Measurements from ENCODE around the gene LEMD1.

LEMD1 gene

DNA sequence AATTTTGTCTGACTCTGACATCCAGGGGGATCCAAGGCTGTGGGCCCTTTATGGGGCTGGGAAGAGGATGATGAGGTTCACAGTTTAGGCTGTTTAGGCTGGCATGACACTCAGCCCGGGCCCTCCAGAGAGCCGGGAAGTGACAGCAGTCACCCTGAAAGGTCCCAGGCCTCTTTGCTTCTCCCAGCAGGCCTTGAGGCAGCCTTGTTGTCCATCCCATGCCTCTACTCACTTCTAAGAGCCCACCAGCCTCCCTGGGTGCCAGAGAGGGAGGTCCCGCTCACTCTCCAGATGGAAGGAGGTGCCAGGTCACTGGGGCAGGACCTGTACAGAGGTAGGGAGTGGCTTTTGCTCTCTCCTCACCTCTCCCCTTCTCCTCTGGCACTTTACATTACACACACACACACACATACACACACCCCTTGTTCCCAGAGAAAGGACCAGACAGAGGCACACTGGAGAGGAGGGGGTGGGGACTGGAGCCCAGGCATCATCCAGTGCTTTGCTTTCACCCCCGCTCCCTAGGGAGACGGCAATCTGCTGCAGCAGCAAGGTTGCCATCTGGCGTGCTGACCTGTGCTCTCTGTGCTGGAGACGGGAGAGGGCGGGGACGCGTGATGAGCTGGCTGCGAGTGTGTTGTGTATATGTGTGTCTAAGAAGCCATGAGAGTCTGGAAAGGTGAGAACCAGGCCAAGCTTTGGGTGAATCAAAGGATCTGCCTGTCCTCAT lies 69.7 kb downstream of the LEMD1 start:
- DNase-seq = peak; percentile 77 to 90

DNA sequence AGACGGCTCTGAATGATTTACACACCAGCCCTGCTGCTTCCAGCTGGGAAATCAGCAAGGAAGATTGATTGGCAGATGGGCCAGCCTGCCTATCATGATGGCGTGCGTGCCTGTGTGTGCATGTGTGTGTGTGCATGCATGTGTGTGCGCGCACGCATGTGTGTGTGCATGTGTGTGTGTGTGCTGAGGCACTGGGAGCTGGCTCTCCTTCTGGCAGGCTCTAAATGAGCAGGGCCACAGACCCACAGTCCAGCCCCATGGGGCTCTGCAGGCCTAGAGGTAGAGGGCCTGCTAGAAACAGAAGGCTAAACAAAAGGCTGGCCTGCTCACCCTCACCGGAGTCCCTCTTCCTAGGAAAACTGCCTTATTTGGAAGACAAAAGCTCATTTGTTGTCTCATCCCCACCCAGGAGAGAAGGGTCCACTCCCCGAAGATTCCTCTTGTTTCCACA lies 71.1 kb downstream of the LEMD1 start:
- peak; percentile 19 to 61 for DNase-seq

DNA sequence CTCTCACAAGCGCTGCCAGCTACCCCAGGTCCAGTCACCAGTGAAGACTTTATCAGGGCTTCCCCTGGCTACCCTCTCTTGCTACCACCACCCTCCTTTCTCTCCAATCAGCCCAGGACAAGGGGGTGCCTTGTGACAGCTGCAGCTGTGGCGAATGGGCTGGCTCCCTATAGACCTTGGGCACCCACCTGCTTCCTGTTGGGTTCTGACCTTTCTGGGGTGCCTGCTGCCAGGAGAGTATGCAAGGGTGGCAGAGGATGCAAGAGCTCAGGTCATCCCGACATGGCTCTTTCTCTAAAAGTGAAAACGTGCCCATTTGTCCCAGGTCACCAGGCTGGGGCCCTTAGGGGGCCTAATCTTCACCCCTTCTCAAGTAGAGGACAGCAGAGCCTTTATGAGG lies 71.7 kb downstream of the LEMD1 start:
- DNase-seq = no peak

DNA sequence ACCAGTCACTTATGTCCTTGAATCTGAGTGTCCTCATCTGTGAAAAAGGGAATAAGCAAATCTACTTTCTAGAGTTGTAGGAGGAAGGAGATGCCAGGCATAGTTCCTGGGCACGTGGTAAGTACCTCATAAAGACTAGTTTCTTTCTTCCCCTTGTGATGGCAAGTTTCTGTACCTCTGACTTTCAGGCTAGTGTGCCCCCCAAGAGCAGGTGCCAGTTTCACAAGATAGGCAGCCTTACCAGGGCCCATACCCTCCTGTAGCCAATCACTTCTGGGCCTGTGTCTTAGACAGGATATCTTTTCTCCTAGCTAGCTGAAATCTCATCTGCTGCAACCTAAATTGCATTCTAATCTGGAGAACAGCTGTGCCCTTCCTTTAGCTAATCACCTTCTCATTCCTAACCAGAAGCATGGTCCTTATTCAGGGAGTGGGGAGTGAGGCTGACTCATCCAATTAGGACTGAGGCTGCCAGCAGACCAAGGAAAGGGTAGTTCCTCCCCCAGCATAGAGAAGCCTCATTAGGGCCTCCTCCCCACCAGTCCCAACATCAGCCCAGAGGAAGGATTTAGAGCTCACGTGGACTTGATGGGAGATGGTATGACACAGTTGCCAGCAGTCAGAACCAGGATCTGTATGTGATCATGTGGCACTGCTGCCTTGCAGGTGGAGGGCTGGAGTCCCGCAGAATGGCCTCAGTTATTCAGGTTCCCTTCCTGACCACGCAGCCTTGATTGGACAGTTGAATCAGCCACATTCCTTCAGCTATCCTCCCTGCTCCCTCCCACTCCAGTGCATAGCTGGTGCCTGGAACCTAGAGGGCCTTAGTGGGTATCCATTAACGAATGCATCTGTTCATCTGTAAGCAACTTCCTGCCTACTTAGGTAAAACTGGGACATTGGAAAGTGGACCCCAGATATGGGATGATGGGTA lies 73.0 kb downstream of the LEMD1 start:
- no peak for DNase-seq

DNA sequence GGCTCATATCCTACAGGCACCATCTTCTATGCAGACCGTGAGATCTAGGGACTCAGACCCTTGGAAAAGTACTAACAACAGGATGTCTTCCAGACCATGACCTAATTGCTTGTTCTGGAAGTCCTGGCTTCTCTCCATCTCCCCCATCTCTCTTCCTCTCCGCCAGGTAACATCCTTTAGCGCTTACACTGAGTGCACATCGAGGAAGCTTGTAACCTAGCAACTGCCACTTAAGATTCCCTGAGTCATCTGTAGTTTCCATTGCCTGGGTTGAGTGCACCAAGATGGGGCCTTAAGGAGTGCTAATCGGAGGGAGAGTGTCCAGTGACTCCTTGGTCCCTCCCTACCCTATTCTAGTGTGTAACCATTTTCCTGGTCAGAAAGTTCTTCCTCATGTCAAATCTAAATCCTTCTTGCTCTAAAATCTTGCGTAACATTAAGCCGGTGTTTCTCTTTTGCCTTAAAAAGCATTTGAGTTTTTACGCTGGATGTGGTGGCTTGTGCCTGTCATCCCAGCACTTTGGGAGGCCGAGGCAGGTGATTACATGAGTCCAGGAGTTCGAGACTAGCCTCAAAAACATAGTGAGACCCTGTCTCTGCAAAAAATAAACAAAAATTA lies 74.8 kb downstream of the LEMD1 start:
- no peak for DNase-seq

DNA sequence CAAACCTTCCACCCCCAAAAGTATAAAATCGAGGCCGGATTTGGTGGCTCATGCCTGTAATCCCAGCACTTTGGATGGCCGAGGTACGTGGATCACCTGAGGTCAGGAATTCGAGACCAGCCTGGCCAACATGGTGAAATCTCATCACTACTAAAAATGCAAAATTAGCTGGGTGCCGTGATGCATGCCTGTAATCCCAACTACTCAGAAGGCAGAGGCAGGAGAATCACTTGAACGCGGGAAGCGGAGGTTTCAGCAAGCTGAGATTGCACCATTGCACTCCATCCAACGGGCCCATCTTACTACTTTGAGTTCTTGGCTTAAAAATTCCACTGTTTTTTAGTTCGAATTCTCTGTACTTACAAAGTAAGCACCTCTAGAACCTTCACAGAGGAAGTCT lies 76.1 kb downstream of the LEMD1 start:
- DNase-seq = no peak

DNA sequence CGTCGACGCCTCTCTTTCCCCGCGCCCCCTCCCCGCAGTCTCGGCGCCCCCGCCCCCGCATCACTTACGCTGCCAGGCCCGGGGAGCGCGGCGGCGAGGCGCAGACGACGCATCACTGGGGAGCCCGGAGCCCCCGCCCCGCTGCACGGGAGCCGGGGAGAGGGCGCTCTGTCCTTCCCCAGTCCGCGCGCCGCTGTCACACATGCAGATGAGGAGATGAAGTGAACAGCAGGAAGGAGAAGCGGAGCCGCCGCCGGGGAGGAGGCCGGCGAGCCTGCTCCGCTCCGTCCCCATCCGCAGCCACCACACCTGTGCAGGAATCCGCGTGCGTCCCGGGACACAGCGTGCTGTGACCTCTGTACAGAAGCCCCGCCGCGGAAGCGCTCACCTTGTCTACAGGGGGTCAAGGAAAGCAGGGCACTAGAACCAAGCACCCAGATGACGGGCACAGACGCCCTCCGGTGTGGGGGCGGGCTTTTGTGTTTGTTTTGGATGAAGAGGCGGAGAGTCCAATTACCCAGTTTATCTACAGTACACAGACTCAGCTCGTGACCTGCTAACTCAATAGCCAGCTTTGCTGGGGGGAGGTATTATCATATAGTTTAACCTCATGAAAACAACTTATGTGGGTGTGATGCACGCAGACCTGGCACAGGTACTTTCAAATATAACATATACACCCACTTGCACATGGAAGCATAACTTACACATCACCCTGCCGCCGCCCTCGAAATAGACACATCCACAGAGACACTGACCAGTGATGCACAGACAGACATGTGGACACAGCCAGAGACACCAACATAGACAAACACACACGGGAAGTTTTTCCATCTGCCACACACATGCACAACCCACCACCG lies 77.6 kb downstream of the LEMD1 start:
- DNase-seq = peak in 1 of 2 experiments; percentile 42

DNA sequence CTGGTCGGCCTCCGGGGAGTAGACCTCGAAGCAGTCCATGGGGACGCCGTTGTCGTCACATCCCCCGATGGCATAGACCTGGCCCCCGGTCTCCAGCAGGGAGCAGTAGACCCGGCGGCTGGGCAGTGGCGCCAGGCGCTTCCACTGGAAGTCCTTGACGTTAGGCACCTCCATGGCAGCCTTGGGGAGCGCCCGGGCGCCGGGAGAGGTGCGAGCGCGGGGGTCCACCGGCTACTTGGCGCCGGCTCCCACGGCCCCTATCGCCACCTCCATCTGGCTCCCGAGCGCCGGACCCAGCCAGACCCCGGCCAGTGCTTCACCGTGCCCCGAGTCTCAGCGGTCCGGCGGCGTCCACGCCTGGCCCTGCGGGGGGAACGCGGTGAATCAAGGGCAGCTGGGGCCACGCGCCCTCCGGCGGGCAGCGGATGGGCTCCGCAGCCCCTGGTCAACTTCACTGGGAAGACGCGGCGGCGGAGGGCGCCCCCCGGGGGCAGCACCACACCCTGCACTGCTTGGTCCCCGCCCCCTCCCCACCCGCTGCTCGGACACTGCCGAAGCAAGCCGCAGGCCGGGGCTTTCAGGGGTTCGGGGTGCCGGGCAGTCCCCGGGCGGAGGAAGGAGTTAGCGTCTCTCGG lies 78.3 kb downstream of the LEMD1 start:
- peak in 1 of 2 experiments; percentile 59 for DNase-seq

DNA sequence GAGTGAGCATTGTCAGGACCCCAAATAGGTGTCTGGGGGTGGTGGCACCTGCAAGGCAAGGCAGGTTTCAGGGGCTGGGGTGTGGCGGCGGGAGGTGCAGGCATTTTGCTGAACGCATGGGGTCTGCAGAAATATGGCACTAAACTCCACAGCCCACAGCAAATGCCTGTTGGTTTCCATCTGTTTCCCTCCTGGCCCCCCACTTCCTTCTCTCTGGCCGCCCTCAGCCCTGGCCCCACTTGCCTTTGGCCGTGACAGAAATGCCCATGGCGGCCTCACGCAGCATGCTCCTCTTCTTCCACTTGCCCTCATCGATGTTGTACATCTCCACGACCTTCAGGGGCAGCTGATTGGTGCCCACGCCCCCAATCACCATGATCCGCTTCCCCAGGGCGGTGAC lies 78.9 kb downstream of the LEMD1 start:
- no peak for DNase-seq

DNA sequence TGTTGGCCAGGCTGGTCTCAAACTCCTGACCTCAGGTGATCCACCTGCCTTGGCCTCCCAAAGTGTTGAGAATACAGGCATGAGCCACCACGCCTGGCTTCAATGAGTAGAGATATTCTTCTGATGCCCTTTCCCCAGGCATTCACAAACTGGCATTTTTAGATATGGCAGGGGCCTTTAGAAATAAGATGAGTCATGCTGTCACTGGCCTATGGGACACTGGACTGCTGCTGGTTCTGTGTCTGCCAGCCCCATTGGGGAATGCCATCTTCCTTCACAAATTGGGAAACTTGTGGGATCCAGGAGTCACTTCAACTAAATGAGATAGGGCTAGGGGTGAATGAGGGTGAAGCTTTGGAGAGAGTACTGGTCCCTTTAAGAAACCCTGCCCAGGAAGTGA lies 81.2 kb downstream of the LEMD1 start:
- no peak for DNase-seq

DNA sequence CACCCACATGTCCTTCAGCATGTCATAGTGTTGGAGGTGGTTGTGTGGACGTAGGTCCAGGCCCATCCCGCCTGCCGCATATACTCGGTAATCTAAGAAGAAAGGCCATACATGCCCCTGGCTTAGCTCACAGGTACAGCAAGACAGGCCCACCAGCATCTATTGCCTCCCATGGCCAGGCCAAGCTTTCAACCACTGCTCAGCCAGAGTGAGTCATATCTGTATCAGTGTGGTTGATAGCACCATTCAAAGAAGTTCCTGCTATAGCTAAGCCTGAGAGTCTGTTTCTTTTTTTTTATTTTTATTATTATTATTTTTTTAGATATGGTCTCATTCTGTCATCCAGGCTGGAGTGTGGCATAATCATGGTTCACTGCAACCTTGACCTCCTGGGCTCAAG lies 82.1 kb downstream of the LEMD1 start:
- no peak for DNase-seq

DNA sequence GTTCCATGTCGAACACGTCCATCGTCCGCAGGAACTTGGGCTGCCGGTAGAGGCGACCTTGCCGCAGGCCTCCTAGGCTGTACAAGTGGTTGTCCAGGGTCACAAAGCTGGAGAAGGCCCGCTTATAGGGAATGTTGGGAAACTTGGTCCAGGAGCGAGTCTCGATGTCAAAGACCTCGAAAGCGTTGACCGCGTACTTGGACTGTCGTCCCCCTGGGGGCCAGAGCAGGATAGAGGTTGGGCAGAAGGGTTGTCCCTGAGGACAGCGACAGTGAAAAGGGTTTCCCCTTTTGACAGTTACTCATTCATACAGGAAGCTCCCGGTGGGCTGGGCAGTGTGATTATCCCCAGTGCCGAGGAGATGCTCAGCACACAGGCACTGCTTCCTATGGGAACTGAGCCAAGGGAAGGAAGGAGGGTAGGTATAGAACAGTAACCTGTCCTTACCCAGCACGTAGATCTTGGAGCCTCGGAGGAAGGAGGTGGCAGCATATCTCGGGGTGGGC lies 82.6 kb downstream of the LEMD1 start:
- DNase-seq = no peak

DNA sequence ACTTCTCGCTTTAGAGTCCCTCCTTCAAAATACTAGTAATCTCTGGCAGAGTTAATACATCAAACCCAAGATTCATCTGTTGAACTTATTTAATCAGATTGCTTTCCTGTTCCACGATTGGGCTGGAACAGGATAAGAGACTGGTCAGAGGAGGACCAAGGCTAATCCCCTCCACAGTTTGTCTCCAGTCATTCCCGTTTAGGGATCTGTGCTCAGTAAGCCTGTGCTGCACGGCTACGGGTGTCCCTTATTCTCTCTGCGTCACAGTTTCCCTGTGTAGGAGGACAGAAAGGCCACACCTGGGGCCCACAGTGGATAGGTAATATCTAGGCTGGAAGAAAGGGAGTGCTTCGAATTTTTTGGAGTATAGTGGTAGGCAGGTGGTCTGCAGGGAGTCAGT lies 83.8 kb downstream of the LEMD1 start:
- DNase-seq = no peak

DNA sequence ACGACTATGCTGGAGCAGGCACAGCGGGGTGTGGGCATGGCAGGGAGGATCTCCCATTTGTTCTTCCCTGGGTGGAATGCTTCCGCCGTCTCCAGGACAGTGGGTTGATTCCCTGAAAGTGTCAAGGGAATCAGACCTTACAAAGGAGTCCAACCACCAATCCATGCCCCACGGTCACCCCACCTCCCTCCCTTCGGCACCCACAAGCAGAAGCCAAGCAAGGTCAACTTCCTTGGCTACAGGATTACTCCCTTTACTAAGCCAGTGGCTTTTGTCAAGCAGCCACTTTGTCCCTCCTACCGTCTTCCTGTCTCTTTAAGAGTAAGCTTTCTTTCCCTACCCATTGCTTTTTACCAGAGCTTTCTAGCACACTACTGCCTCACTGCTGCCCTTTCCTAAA lies 84.4 kb downstream of the LEMD1 start:
- no peak for DNase-seq

DNA sequence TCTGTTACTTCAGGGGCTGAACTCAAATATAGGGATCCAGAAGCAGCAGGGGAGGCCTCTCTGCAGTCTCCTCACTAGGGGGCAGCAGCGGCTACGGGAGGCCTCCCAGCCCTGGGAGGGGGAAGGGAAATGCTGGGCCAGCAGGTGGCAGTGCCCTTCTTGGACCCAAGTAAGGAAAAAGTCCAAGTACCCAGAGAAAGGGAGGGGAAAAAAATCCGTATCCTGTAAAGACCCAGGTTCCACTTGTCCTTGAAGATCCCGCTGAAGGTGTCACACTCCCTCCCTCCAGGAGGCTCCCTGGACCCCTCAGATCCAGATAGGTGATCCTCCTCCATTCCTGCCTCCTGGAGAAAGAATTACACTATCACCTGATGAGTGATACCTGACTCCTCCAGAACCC lies 86.2 kb downstream of the LEMD1 start:
- DNase-seq = peak; percentile 57 to 81

DNA sequence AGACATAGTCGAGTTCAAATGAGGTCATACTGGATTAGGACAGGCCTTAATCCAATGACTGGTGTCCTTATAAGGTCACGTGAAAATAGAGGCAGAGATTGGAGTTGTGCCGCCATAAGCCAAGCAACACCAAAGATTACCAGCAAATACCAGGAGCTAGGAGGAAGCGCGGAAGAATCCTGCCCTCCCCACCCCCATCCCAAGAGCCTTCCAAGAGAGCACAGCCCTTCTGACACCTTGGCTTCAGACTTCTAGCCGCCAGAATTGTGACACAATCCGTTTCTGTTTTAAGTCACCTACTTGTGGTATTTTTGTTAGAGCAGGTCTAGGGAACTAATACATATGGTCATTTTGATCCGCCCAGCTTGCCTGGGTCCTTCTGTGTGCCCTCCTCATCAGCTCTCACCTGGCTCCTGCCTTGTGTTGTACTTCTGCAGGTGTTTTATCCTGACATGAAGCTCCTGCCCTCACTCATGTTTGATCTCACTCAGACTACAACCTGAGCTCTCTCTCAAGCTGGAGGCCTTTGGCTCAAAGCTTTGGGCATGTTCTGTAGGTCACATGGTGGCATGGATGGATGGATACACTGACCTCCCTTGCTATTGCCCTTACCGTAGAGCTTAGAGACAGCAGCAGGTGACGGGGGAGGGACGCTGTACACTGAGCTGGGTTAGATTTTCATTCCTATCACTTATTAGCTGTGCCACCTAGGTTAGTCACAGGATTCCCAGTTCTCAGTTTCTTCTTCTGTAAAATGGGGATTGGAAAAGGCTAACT lies 89.7 kb downstream of the LEMD1 start:
- no peak for DNase-seq

Measured in NCI-H526 (cell line).